GM21825 (cell line): ENCODE results near the gene SNTG2.
"Not testable (repeated sequence)": the region's sequence is repeated elsewhere in the genome, so short reads cannot be mapped to it uniquely, and the experiment has no call there.

ENCODE experiments used
- ATAC-seq: cut with Tn5 transposase; IDR thresholded peaks from one replicate; pipeline ENCODE4 v1.9.1; 2021; ENCODE audit warnings: mild to moderate bottlenecking, moderate library complexity; ENCODE audit not compliant: unreplicated experiment

SNTG2 gene

DNA sequence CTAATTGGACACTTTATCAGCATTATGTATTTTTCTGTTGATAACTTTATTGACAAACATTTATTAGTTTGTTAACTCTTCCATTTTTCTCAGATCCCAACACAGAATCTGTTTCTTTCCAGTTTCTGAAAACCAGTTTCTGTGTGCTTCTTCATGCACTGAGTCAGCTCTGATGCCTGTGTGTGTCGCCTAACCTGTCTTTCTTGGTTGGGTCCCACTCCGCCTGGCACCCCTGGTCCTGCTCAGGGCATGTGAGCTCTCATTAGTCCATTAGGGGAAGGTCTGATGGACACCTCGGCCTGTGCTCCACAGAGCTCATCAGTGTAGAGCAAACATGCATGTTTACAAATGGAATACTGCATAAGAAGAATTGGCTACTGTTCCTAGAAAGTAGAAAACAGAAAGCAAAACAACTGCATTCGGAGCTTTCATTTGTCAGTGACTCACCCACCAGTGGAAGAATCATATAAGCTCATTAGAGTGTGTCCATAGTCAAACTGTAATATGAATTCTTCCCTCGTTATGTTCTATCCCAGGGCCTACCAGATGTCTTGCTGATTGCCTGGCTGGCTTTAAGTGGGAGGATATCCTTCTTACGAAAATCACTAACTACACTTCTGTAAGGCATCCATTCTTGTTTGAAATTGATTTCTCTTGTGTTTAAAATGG lies 137.7 kb downstream of the SNTG2 start:
- no peak for ATAC-seq

DNA sequence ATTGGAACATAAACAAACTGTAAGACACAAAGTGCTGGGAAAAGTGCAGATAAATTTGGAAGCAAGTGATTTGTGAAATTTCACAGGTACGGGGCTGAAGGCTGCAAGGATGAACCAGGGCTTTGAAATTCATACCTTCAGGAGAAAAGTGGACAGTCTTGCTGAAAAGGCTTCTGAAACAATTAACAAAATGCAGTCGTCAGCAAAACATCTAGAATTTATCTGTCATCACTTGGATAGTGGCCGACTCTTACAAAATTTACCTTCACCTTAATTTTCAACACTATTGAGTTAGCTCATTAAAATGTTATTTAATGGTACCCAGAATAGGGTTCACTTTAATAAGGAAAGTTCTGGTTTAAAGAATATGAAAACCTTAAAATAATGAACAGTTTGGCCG lies 138.3 kb downstream of the SNTG2 start:
- no peak for ATAC-seq

- ATAC-seq: no peak
These were observed 141.4 kb downstream of the SNTG2 start for GRCh38 chr2:1091895-1092585.

DNA sequence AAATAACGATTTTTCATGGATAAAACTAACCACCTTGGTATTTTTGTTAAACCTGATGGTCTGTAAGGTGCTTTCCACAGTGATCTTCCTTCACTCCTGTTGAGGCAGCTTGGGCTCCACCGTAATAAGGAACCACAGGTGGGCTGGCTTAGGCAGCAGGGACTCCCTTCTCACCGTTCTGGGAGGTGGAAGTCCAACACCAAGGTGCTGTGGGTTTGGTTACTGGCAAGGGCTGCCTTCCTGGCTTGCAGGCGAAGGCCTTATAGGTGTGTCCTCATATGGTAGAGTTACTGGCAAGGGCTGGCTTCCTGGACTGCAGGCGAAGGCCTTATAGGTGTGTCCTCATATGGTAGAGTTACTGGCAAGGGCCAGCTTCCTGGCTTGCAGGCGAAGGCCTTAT lies 143.0 kb downstream of the SNTG2 start:
- ATAC-seq: not testable (repeated sequence)

DNA sequence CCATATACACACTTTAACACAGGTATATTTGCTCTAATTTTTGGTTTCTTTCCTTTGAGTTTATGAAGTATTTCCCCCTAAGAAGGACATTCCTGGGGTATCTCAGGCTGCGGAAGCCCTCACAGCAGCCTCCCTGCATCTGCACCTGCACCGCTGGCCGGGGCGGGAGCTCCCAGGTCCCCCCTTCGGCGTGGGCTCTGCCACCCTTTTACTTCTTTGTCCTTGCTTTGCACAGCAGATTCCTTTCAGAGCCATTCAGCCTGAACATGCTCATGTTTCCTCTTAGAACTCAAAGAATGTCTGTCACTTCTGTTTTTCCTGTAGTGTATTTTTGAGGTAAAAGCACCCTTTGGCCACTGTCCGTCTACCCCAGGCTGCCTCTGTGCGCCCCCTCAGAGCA lies 146.5 kb downstream of the SNTG2 start:
- ATAC-seq: no peak

- ATAC-seq: no peak
These were observed 148.8 kb downstream of the SNTG2 start for GRCh38 chr2:1099418-1099817.

- no peak for ATAC-seq
These were observed 150.5 kb downstream of the SNTG2 start for GRCh38 chr2:1101011-1101782.

DNA sequence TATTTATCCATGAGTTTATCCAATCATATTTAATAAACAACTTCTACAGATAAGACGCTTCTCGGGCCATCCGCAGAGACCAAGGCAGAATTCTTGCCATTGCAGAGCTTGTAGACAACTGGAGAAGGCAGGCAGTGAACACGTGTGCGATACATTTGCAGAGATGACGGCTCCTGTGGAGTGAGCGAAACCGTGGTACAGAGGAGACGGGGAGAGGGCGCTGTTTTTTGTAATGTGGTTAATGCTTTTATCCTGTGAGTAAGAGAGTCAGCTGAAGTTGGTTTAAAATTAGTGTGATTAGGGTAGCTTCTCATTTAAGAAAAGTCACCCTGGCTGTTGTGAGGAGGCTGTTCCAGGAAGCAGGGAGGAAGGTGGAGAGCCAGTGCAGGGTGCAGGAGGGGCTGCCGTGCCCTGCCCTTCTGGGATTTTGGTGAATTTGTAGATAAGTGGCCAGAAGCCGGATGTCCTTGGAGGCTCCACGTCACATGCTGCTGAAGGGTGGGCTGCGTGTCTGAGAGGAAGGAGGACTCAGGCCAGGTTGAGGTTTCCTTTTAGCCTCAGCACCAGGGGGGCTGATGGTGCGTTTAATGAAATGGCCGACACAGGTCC lies 151.4 kb downstream of the SNTG2 start:
- no peak for ATAC-seq

DNA sequence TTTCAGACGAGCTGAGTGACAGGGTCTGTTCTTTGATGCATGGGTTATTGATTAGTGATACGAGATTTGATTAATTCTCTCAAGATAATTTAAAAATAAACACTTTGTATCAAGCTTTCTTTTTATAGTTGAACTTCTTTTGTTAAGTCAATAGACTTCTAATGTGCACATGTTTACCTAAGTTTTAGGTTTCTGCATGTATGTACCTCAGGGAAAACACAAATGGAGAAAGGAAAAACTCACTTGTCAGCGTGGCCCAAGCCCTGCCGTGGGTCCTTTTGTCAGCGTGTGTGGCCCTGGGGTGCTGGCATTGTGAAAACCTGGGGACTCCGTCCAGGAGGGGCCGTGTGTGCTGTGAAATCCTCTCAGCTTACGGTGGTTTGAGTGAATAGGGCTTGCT lies 153.7 kb downstream of the SNTG2 start:
- no peak for ATAC-seq

GRCh38 chr2:1106344-1106743 lies 155.7 kb downstream of the SNTG2 start:
- not testable (repeated sequence) for ATAC-seq

- no peak for ATAC-seq
These were observed 165.3 kb downstream of the SNTG2 start for GRCh38 chr2:1115843-1116539.

DNA sequence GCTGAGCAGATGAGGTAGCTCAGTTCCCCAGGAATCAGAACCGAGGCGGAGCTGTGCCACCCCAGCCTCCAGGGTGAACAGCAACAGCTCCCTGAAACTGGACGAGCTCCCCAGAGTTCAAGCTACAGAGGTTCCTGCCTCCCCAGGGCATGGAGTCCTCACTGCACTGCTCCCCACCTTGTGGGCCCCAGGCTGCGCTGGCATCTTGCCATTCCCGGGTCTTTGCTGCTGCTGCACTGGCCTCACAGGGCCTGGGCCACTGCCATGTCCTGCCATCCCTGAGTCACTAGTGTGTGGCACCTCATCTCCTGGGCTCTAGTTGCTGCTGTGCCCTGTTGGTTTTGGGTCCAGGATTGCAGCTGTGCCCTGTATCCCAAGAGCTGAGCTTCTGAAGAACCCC lies 166.9 kb downstream of the SNTG2 start:
- no peak for ATAC-seq

GRCh38 chr2:1125217-1125616 lies 174.6 kb downstream of the SNTG2 start:
- ATAC-seq: no peak

- no peak for ATAC-seq
These were observed 175.2 kb downstream of the SNTG2 start for GRCh38 chr2:1125633-1126370.

DNA sequence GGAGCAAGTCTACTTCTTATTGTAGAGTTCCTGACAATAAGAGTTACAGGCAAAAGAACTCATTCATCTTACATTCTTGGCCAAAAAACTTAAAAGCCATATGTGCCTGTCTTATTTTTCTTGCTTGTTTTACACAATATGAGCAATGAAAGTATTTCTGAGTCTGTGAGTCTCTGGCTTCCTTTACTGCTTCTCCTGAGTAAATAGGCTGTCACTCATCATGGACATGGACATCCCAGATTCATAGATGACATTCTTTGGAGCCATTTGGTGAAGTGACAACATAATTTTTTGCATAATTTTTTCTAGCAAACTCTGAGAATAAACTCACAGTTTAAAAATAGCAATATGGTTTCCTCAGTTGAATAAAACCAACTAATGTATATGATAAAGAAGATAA lies 179.3 kb downstream of the SNTG2 start:
- no peak for ATAC-seq

DNA sequence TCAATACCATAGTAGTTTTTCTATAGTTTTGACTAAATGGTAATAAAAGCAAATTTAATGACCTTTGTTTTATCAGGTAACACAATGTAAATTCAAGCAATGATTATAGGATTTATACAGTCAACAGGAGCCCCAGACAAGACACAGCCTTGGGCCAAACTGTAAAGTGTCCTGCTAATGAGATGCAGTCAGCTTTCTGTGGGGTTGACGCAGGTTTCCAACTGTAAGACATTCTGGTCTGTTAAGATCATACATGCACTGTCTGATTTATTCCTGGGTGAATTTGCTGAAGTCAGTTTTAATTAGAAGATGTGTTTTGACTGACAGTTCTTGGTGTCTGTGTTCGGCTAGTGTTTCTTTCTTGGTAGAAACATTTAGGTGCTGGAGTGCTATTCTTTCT lies 180.3 kb downstream of the SNTG2 start:
- no peak for ATAC-seq

GRCh38 chr2:1132328-1132969 lies 181.8 kb downstream of the SNTG2 start:
- no peak for ATAC-seq

- not testable (repeated sequence) for ATAC-seq
These were observed 183.2 kb downstream of the SNTG2 start for GRCh38 chr2:1133896-1134295.

DNA sequence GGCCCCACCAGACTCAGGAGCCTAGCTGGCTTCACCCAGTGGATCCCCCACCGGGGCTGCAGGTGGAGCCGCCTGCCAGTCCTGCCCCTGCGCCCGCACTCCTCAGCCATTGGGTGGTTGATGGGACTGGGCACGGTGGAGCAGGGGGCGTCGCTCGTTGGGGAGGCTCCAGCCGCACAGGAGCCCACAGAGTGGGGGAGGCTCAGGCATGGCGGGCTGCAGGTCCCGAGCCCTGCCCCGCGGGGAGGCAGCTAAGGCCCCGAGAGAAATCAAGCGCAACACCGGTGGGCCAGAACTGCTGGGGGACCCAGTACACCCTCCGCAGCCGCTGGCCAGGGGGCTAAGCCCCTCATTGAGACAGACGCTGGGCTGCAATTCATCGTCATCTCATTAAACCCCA lies 184.0 kb downstream of the SNTG2 start:
- no peak for ATAC-seq

- ATAC-seq: no peak
These were observed 185.4 kb downstream of the SNTG2 start for GRCh38 chr2:1136067-1136466.
